Cardiac septum (tissue), 1 donor: ENCODE results near the gene PIBF1. TPM values are rescaled to one million over a fixed set of nuclear protein-coding genes. Genes with fewer than 3 reads are reported as not detected.
"Not testable (repeated sequence)": the region's sequence is repeated elsewhere in the genome, so short reads cannot be mapped to it uniquely, and the experiment has no call there.

Source experiments
- DNase-seq: peaks from one replicate; pipeline ENCODE4 v3.0.0-alpha.2; 2020; ENCODE audit warnings: low spot score
- intact Hi-C: fragments of 100-400 bp; cut with DNase I; formaldehyde crosslinking; loops from one replicate; pipeline ENCODE4 v1.14.0; 2022
- total RNA-seq: library from RNA; stranded (reverse); fragmentation: NEBNext Ultra II Directional; extraction: Animal tissue kit (Norgen Biotek cat#: 25700); gene quantifications from one replicate; pipeline ENCODE4 v1.2.1, GENCODE V29; 2021
- donor health status: DM: no; HTN: no; CAD: no.

Gene PIBF1
- total RNA-seq, 1 donor from 2014 or later, result 14.2 TPM

- DNase-seq, result no peak
- intact Hi-C loops, result no loop called here
Observed at GRCh38 chr13:72890546-72890945, 108.6 kb downstream of the PIBF1 start.

GRCh38 chr13:72891423-72891822 is 109.5 kb downstream of the PIBF1 start:
- intact Hi-C loops, result no loop called here
- no peak for DNase-seq

GRCh38 chr13:72896869-72897268 is 114.9 kb downstream of the PIBF1 start:
- intact Hi-C loops, result no loop called here
- no peak for DNase-seq

- DNase-seq, intact Hi-C loops: not testable (repeated sequence)
Observed at GRCh38 chr13:72901546-72901945, 119.6 kb downstream of the PIBF1 start.

- intact Hi-C loops, result no loop called here
- DNase-seq, result no peak
Observed at GRCh38 chr13:72908416-72908815, 126.5 kb downstream of the PIBF1 start.

- intact Hi-C loops, result loop anchor here (2.0 kb wide), 1 partner anchor 27 kb away; no protein-coding TSS in a partner anchor
- no peak for DNase-seq
Observed at GRCh38 chr13:72911981-72912380, 130.0 kb downstream of the PIBF1 start.

- no peak for DNase-seq
- intact Hi-C loops, result no loop called here
Observed at GRCh38 chr13:72920097-72920496, 138.2 kb downstream of the PIBF1 start.

- DNase-seq, result no peak
- intact Hi-C loops, result no loop called here
Observed at GRCh38 chr13:72931311-72931710, 149.4 kb downstream of the PIBF1 start.

- DNase-seq, result no peak
- intact Hi-C loops, result no loop called here
Observed at GRCh38 chr13:72932250-72932649, 150.3 kb downstream of the PIBF1 start.

GRCh38 chr13:72946267-72946666 is 164.3 kb downstream of the PIBF1 start:
- intact Hi-C loops, DNase-seq: not testable (repeated sequence)

GRCh38 chr13:72952529-72953141 is 170.7 kb downstream of the PIBF1 start:
- intact Hi-C loops, result no loop called here
- DNase-seq, result no peak

GRCh38 chr13:72953391-72953965 is 171.5 kb downstream of the PIBF1 start:
- intact Hi-C loops, result no loop called here
- DNase-seq, result no peak

GRCh38 chr13:72959643-72960042 is 177.7 kb downstream of the PIBF1 start:
- DNase-seq, result no peak
- intact Hi-C loops, result no loop called here

- DNase-seq, result no peak
- intact Hi-C loops, result no loop called here
Observed at GRCh38 chr13:72960114-72960513, 178.2 kb downstream of the PIBF1 start.

- intact Hi-C loops, result no loop called here
- DNase-seq, result no peak
Observed at GRCh38 chr13:72960541-72960940, 178.6 kb downstream of the PIBF1 start.

GRCh38 chr13:72963762-72964161 is 181.8 kb downstream of the PIBF1 start:
- DNase-seq, result no peak
- intact Hi-C loops, result no loop called here

- DNase-seq, result no peak
- intact Hi-C loops, result no loop called here
Observed at GRCh38 chr13:72970301-72970880, 188.5 kb downstream of the PIBF1 start.

GRCh38 chr13:72970956-72971355 is 189.0 kb downstream of the PIBF1 start:
- DNase-seq, result no peak
- intact Hi-C loops, result no loop called here

GRCh38 chr13:72973234-72973633 is 191.3 kb downstream of the PIBF1 start:
- DNase-seq, result no peak
- intact Hi-C loops, result no loop called here

GRCh38 chr13:72983085-72983768 is 201.3 kb downstream of the PIBF1 start:
- intact Hi-C loops, result no loop called here
- DNase-seq, result no peak

- no peak for DNase-seq
- intact Hi-C loops, result no loop called here
Observed at GRCh38 chr13:72985610-72986009, 203.7 kb downstream of the PIBF1 start.
